IPS-18a (cell line): Measurements from ENCODE around the gene CELA1.
"Not testable (repeated sequence)": the region's sequence is repeated elsewhere in the genome, so short reads cannot be mapped to it uniquely, and the experiment has no call there.

ENCODE experiments used
- H3K27ac ChIP-seq: one replicate; pipeline ENCODE4 v1.5.1; 2013; ENCODE audit warnings: low read length
- H3K27me3 ChIP-seq: one replicate; pipeline ENCODE4 v1.6.1; 2013; ENCODE audit warnings: mild to moderate bottlenecking, low read length; ENCODE audit not compliant: control insufficient read depth, insufficient read depth
- H3K36me3 ChIP-seq: one replicate; pipeline ENCODE4 v1.6.1; 2013; ENCODE audit warnings: low read depth, low read length; ENCODE audit not compliant: control insufficient read depth
- H3K4me1 ChIP-seq: one replicate; pipeline ENCODE4 v1.6.1; 2013; ENCODE audit warnings: low read depth, low read length; ENCODE audit not compliant: control insufficient read depth
- H3K4me3 ChIP-seq: one replicate; pipeline ENCODE4 v1.5.1; 2013; ENCODE audit warnings: low read length
- H3K9ac ChIP-seq: one replicate; pipeline ENCODE4 v1.6.1; 2013; ENCODE audit warnings: mild to moderate bottlenecking, low read length, moderate library complexity
- H3K9me3 ChIP-seq: one replicate; pipeline ENCODE4 v1.6.1; 2013; ENCODE audit warnings: low read depth, low read length; ENCODE audit not compliant: control insufficient read depth

Gene CELA1

DNA sequence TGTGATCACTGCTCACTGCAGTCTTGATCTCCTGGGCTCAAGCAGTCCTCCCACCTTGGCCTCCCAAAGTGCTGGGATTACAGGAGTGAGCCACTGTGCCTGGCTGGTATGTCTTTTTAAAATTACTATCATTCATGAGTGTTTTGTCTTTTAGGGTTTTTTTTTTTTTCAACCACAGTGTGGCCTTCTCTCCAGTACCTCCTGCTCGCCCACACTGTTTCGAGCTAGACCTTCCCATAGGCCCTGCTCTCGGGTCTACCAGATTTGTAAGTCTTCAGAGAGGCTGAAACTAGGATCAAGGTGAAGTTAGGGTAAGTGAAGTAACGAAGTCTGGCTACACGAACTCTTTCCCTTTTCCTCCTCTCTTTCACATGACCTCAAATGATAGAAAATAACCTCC, 24.0 kb downstream of the CELA1 start:
- Histone ChIP-seq H3K9ac (no peak overlapping the region), H3K9me3 (no peaks in the 10 kb centered on the region), H3K4me3 (no peak overlapping the region), H3K4me1 (peaks cover 14% of the 10 kb centered on the region), H3K36me3 (no peaks in the 10 kb centered on the region), H3K27ac (no peak overlapping the region), H3K27me3 (no peaks in the 10 kb centered on the region)

- Histone ChIP-seq H3K27me3 (no peaks in the 10 kb centered on the region), H3K36me3 (no peaks in the 10 kb centered on the region), H3K4me3 (no peak overlapping the region), H3K27ac (no peak overlapping the region), H3K9ac (no peak overlapping the region), H3K9me3 (no peaks in the 10 kb centered on the region), H3K4me1 (peaks cover 14% of the 10 kb centered on the region)
Observed at GRCh38 chr12:51321882-51322281, 24.6 kb downstream of the CELA1 start.

DNA sequence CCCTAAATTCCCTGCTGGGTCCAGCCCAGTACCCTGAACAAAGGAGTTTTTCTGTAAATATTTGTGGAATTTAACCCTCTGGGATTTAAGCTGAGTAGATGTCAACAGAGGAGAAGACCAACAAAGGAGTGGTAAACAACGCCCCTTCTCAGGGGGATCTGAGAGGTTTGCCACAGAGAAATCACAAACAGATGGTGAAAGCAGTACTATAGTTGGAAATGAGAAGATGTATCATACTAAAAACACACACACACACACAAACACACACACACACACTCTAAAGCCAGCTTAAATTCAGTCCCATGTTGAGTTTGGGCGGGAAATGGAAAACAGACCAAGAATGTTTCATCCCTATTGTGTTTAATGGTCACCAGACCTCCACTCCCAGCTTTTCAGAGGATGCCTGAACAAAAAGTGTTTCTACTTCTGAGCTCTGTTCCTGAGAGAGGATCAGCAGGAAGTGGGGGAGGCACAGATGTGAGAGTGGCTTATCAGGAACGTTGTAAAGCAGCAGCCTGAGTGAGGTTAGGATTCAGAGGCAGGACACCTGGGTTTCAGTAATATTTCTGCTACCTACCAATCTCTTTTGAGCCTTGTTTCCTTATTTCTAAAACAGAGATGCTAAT, 25.7 kb downstream of the CELA1 start:
- peak overlapping the region; percentile 18 for H3K9ac ChIP-seq
- H3K9me3 ChIP-seq = no peaks in the 10 kb centered on the region
- H3K36me3 ChIP-seq = no peaks in the 10 kb centered on the region
- peaks cover 14% of the 10 kb centered on the region for H3K4me1 ChIP-seq
- H3K27me3 ChIP-seq = no peaks in the 10 kb centered on the region
- peak overlapping the region; percentile 83 for H3K27ac ChIP-seq
- peak overlapping the region; percentile 7 for H3K4me3 ChIP-seq

DNA sequence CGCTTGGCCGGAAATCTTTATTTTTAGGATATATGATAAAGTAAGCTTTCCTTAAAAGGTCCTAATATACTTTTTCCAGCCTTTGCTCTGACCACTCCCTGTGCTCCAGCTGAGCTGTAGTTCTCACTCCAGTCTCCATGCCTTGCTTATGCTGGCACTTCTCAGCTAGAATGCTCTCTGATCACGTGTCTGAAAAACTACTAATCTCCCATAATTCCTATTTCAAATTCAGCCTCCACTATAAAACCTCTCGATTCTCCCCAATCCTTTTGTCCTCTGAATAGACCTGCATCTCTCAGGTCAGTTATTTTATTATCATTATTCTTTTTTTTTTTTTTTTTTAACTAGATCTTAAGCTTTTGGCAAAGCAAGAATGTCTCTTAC, 26.2 kb downstream of the CELA1 start:
- Histone ChIP-seq H3K27me3 (no peaks in the 10 kb centered on the region), H3K4me3 (no peak overlapping the region), H3K36me3 (no peaks in the 10 kb centered on the region), H3K9me3 (no peaks in the 10 kb centered on the region), H3K4me1 (peaks cover 14% of the 10 kb centered on the region), H3K27ac (no peak overlapping the region), H3K9ac (no peak overlapping the region)

DNA sequence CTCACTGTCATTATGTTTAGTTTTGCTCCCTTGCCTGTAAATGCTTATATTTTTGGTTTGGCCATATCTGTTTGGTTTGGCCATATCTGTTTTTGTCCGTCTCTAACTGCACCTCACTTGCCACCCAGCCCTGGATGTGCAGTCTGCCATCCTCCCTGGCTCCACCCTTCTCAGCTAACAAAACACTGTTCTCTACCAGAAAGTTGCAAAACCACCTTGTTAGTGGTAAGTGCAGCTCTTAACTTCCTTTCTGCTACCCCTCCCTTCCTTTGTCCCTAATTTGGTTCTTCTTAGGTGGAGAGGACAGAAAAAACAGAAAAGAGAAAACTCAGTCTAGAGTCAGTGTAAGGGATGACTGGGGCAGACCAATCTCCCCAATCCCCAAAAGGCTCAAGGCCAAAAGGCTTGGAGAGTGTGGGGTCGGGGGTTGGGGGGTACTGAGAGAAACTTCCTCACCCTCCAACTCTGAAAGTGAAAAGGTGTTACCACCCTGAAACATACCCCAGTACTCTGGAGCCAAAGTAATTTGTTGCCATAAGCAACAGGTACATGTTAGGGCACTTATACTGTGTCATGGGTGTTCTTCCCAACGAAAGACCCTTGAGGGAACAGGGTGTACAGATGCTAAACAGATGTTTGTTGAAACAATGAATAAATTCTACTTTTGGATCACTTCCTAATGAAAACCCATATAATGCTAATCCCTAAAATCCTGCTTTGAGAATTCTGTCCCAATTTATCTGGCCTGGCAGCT, 27.5 kb downstream of the CELA1 start:
- no peak overlapping the region for H3K4me3 ChIP-seq
- no peaks in the 10 kb centered on the region for H3K27me3 ChIP-seq
- H3K27ac ChIP-seq = no peak overlapping the region
- H3K36me3 ChIP-seq = no peaks in the 10 kb centered on the region
- no peaks in the 10 kb centered on the region for H3K9me3 ChIP-seq
- peaks cover 14% of the 10 kb centered on the region for H3K4me1 ChIP-seq
- H3K9ac ChIP-seq = no peak overlapping the region

GRCh38 chr12:51318057-51318806, 28.2 kb downstream of the CELA1 start:
- H3K9ac ChIP-seq, H3K27ac ChIP-seq, H3K36me3 ChIP-seq, H3K9me3 ChIP-seq, H3K27me3 ChIP-seq, H3K4me3 ChIP-seq: not testable (repeated sequence)
- peaks cover 14% of the 10 kb centered on the region for H3K4me1 ChIP-seq

DNA sequence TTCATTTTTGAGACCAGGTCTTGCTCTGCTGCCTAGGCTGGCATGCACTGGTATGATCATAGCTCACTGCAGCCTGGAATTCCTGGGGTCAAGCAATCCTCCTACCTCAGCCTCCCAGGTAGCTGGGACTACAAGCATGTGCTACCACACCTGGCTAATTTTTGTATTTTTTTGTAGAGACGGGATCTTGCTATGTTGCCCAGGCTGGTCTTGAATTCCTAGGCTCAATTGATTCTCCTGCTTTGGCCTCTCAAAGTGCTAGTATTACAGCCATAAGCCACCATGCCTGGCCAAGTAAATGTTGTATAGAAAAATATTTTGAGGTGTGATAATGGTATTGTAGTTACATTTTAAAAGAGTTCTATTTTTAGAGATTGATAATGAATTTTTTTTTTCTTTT, 35.1 kb downstream of the CELA1 start:
- Histone ChIP-seq H3K27me3 (no peaks in the 10 kb centered on the region), H3K27ac (no peak overlapping the region), H3K4me1 (no peaks in the 10 kb centered on the region), H3K4me3 (no peak overlapping the region), H3K36me3 (no peaks in the 10 kb centered on the region), H3K9me3 (no peaks in the 10 kb centered on the region), H3K9ac (no peak overlapping the region)

DNA sequence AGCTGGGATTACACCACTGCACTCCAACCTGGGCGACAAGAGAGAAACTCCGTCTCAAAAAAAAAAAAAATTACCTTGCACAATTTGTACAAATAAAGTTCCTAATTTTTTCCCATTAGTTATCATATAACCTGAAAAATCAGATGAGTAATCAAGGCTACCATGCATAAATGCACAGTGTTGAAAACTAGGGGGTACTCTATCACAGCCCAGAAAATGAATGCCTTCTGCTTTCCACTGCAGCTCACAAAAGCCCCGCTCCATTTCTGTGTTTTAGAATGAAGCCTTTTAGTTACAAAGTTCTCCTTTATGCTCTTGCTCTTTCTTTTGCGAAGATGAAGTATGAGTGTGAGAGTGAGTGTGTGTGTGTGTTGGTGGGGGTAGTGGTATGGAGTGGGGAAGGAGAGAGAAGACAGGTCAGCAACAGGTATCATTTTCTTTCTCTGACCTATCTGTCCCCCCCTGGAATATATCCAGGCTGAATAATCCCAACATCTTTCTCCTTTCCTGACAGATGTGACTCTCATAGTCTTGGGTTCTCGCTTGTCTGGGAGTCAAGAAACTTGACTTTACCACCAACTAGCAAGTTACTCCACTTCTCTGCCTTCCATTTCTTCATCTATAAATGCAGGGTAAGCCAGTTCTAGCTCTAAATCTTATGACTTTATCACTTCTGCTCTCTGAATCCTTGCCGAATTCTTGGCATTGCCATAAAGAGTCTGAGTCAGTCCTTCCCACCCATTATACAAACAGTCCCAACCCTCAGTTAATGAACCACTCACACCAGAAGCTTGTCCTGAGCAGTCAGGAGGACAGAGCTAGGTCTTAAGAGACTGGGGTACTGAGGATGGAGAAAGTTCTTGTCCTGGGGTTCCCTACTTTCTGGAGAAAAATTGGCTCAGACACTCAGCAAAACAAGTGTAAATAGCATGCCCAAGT, 38.6 kb downstream of the CELA1 start:
- Histone ChIP-seq H3K27ac (no peak overlapping the region), H3K36me3 (no peaks in the 10 kb centered on the region), H3K27me3 (no peaks in the 10 kb centered on the region), H3K9me3 (no peaks in the 10 kb centered on the region), H3K9ac (no peak overlapping the region), H3K4me1 (no peaks in the 10 kb centered on the region), H3K4me3 (no peak overlapping the region)

DNA sequence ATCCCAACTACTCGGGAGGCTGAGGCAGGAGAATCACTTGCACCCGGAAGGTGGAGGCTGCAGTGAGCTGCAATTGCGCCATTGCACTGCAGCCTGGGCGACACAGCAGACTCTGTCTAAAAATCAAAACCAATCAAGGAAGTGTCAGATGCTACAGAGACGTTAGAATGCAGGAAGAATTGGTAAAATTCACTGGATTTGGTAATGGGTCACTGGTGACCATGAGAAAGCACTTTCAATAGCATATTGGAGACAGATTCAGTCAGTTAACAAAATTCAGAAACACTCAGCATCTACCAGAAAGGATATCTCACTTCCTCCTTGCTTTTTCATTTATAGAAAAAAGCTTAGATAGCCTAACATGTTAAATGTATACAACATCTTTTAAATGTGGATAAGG, 40.0 kb downstream of the CELA1 start:
- no peak overlapping the region for H3K27ac ChIP-seq
- no peaks in the 10 kb centered on the region for H3K9me3 ChIP-seq
- H3K4me1 ChIP-seq = no peaks in the 10 kb centered on the region
- H3K4me3 ChIP-seq = no peak overlapping the region
- H3K9ac ChIP-seq = no peak overlapping the region
- no peaks in the 10 kb centered on the region for H3K27me3 ChIP-seq
- no peaks in the 10 kb centered on the region for H3K36me3 ChIP-seq

DNA sequence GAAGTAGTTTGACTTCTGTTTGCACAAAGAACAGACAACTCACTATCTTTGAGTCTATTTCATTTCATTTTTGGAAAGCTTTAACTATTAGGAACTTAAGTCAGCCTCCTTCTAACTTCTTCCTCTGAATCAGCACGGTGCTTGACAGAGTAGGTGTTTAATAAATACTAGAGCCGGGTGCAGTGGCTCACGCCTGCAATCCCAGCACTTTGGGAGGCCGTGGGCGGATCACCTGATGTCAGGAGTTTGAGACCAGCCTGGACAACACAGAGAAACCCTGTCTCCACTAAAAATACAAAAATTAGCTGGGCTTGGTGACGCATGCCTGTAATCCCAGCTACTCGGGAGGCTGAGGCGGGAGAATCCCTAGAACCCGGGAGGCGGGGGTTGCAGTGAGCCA, 45.7 kb downstream of the CELA1 start:
- H3K9me3 ChIP-seq, H3K27me3 ChIP-seq, H3K4me1 ChIP-seq, H3K27ac ChIP-seq, H3K9ac ChIP-seq, H3K4me3 ChIP-seq, H3K36me3 ChIP-seq: not testable (repeated sequence)

- Histone ChIP-seq H3K4me1 (no peaks in the 10 kb centered on the region), H3K27me3 (no peaks in the 10 kb centered on the region), H3K9ac (no peak overlapping the region), H3K27ac (no peak overlapping the region), H3K36me3 (no peaks in the 10 kb centered on the region), H3K9me3 (no peaks in the 10 kb centered on the region), H3K4me3 (no peak overlapping the region)
Observed at GRCh38 chr12:51295651-51296050, 50.8 kb downstream of the CELA1 start.
